ENCODE data around the gene SURF4. TPM values are rescaled to one million over a fixed set of nuclear protein-coding genes. Genes with fewer than 3 reads are reported as not detected.
"Not testable (repeated sequence)": the region's sequence is repeated elsewhere in the genome, so short reads cannot be mapped to it uniquely, and the experiment has no call there.

Gene SURF4
- total and polyA plus RNA-seq, 2 donors = 109 to 152 TPM

GRCh38 chr9:133405508-133406438 is 29.9 kb upstream of the SURF4 start:
- H3K4me1 ChIP-seq (ENCODE audit: insufficient read depth) = no peaks in the 10 kb centered on the region
- H3K36me3 ChIP-seq (ENCODE audit: insufficient read depth) = peaks cover 5% of the 10 kb centered on the region
- H3K27ac ChIP-seq (ENCODE audit: low read depth) = no peak overlapping the region
- 79% methylated on average over 19 of the region's 19 CpGs for WGBS
- no peak overlapping the region for H3K4me3 ChIP-seq (ENCODE audit: low read depth, low read length)
- DNase-seq (ENCODE audit: extremely low spot score) = no peak

- DNase-seq (ENCODE audit: extremely low spot score) = no peak
- 90% methylated on average over 12 of the region's 12 CpGs for WGBS
- H3K36me3 ChIP-seq (ENCODE audit: insufficient read depth) = peaks cover 4% of the 10 kb centered on the region
Observed at GRCh38 chr9:133404454-133405002, 28.7 kb upstream of the SURF4 start.

GRCh38 chr9:133403766-133404453 is 28.1 kb upstream of the SURF4 start:
- H3K27ac ChIP-seq (ENCODE audit: low read depth) = no peak overlapping the region
- H3K4me1 ChIP-seq (ENCODE audit: insufficient read depth) = no peaks in the 10 kb centered on the region
- H3K4me3 ChIP-seq (ENCODE audit: low read depth, low read length) = no peak overlapping the region
- 82% methylated on average over 16 of the region's 16 CpGs for WGBS
- no peak for DNase-seq (ENCODE audit: extremely low spot score)
- peaks cover 4% of the 10 kb centered on the region for H3K36me3 ChIP-seq (ENCODE audit: insufficient read depth)

More at GRCh38 chr9:133404454-133405002, 28.7 kb upstream of the SURF4 start:
- no peaks in the 10 kb centered on the region for H3K4me1 ChIP-seq (ENCODE audit: insufficient read depth)
- no peak overlapping the region for H3K4me3 ChIP-seq (ENCODE audit: low read depth, low read length)
- no peak overlapping the region for H3K27ac ChIP-seq (ENCODE audit: low read depth)

- H3K27ac ChIP-seq (ENCODE audit: low read depth) = no peak overlapping the region
- 68% methylated on average over 7 of the region's 7 CpGs for WGBS
- H3K36me3 ChIP-seq (ENCODE audit: insufficient read depth) = peaks cover 2% of the 10 kb centered on the region
- H3K4me3 ChIP-seq (ENCODE audit: low read depth, low read length) = no peak overlapping the region
- no peaks in the 10 kb centered on the region for H3K4me1 ChIP-seq (ENCODE audit: insufficient read depth)
- DNase-seq (ENCODE audit: extremely low spot score) = no peak
Observed at GRCh38 chr9:133402689-133403088, 26.8 kb upstream of the SURF4 start.

- 86% methylated on average over 6 of the region's 6 CpGs for WGBS
- H3K4me3 ChIP-seq (ENCODE audit: low read depth, low read length) = no peak overlapping the region
- no peak for DNase-seq (ENCODE audit: extremely low spot score)
- peaks cover 2% of the 10 kb centered on the region for H3K36me3 ChIP-seq (ENCODE audit: insufficient read depth)
- no peak overlapping the region for H3K27ac ChIP-seq (ENCODE audit: low read depth)
- no peaks in the 10 kb centered on the region for H3K4me1 ChIP-seq (ENCODE audit: insufficient read depth)
Observed at GRCh38 chr9:133401588-133401987, 25.7 kb upstream of the SURF4 start.

GRCh38 chr9:133400292-133400691 is 24.4 kb upstream of the SURF4 start:
- Histone ChIP-seq H3K36me3 (ENCODE audit: insufficient read depth) (peaks cover 2% of the 10 kb centered on the region), H3K4me3 (ENCODE audit: low read depth, low read length) (no peak overlapping the region), H3K27ac (ENCODE audit: low read depth) (no peak overlapping the region), H3K4me1 (ENCODE audit: insufficient read depth) (no peaks in the 10 kb centered on the region)
- 91% methylated on average over 12 of the region's 12 CpGs for WGBS
- no peak for DNase-seq (ENCODE audit: extremely low spot score)

GRCh38 chr9:133397895-133398294 is 22.0 kb upstream of the SURF4 start:
- no peak overlapping the region for H3K4me3 ChIP-seq (ENCODE audit: low read depth, low read length)
- DNase-seq (ENCODE audit: extremely low spot score) = no peak
- 57% methylated on average over 9 of the region's 9 CpGs for WGBS
- H3K27ac ChIP-seq (ENCODE audit: low read depth) = no peak overlapping the region
- H3K4me1 ChIP-seq (ENCODE audit: insufficient read depth) = no peaks in the 10 kb centered on the region
- peaks cover 2% of the 10 kb centered on the region for H3K36me3 ChIP-seq (ENCODE audit: insufficient read depth)

GRCh38 chr9:133397370-133397769 is 21.5 kb upstream of the SURF4 start:
- peaks cover 2% of the 10 kb centered on the region for H3K36me3 ChIP-seq (ENCODE audit: insufficient read depth)
- WGBS = 77% methylated on average over 6 of the region's 6 CpGs
- DNase-seq (ENCODE audit: extremely low spot score) = no peak

GRCh38 chr9:133396952-133397351 is 21.1 kb upstream of the SURF4 start:
- peaks cover 2% of the 10 kb centered on the region for H3K36me3 ChIP-seq (ENCODE audit: insufficient read depth)
- H3K4me1 ChIP-seq (ENCODE audit: insufficient read depth) = no peaks in the 10 kb centered on the region
- H3K27ac ChIP-seq (ENCODE audit: low read depth) = no peak overlapping the region
- DNase-seq (ENCODE audit: extremely low spot score) = no peak
- H3K4me3 ChIP-seq (ENCODE audit: low read depth, low read length) = no peak overlapping the region
- WGBS = 25% methylated on average over 14 of the region's 14 CpGs

More at GRCh38 chr9:133397370-133397769, 21.5 kb upstream of the SURF4 start:
- no peak overlapping the region for H3K4me3 ChIP-seq (ENCODE audit: low read depth, low read length)
- H3K4me1 ChIP-seq (ENCODE audit: insufficient read depth) = no peaks in the 10 kb centered on the region
- no peak overlapping the region for H3K27ac ChIP-seq (ENCODE audit: low read depth)

- H3K4me1 ChIP-seq (ENCODE audit: insufficient read depth) = no peaks in the 10 kb centered on the region
- no peak for DNase-seq (ENCODE audit: extremely low spot score)
- 41% methylated on average over 8 of the region's 8 CpGs for WGBS
- H3K36me3 ChIP-seq (ENCODE audit: insufficient read depth) = no peaks in the 10 kb centered on the region
- H3K27ac ChIP-seq (ENCODE audit: low read depth) = no peak overlapping the region
- no peak overlapping the region for H3K4me3 ChIP-seq (ENCODE audit: low read depth, low read length)
Observed at GRCh38 chr9:133394687-133395271, 18.9 kb upstream of the SURF4 start.

- no peak overlapping the region for H3K4me3 ChIP-seq (ENCODE audit: low read depth, low read length)
- H3K36me3 ChIP-seq (ENCODE audit: insufficient read depth) = no peaks in the 10 kb centered on the region
- no peaks in the 10 kb centered on the region for H3K4me1 ChIP-seq (ENCODE audit: insufficient read depth)
- DNase-seq (ENCODE audit: extremely low spot score) = no peak
- 87% methylated on average over 3 of the region's 3 CpGs for WGBS
- no peak overlapping the region for H3K27ac ChIP-seq (ENCODE audit: low read depth)
Observed at GRCh38 chr9:133393399-133393798, 17.5 kb upstream of the SURF4 start.

GRCh38 chr9:133392308-133392707 is 16.4 kb upstream of the SURF4 start:
- H3K36me3 ChIP-seq (ENCODE audit: insufficient read depth); DNase-seq (ENCODE audit: extremely low spot score); H3K27ac ChIP-seq (ENCODE audit: low read depth); H3K4me1 ChIP-seq (ENCODE audit: insufficient read depth); H3K4me3 ChIP-seq (ENCODE audit: low read depth, low read length): not testable (repeated sequence)
- WGBS = 96% methylated on average over 3 of the region's 3 CpGs

GRCh38 chr9:133391449-133391848 is 15.6 kb upstream of the SURF4 start:
- 48% methylated on average over 2 of the region's 4 CpGs for WGBS
- H3K4me3 ChIP-seq (ENCODE audit: low read depth, low read length); DNase-seq (ENCODE audit: extremely low spot score); H3K4me1 ChIP-seq (ENCODE audit: insufficient read depth); H3K36me3 ChIP-seq (ENCODE audit: insufficient read depth); H3K27ac ChIP-seq (ENCODE audit: low read depth): not testable (repeated sequence)
